MM.1S (cell line): Measurements from ENCODE around the gene ATP6V1F.

Experiments used
- EZH2 ChIP-seq: fragments of 300-600 bp; sonication (generic); optimal IDR thresholded peaks from 2 replicates; pipeline ENCODE3; 2017; ENCODE audit warnings: low read depth, mild to moderate bottlenecking, antibody characterized with exemption, low read length, mixed read lengths
- TF ChIP-seq, protein P1 (sequence below): fragments of 300-600 bp; sonication (generic); IDR thresholded peaks from 2 replicates; pipeline ENCODE4 v1.5.1; 2016; ENCODE audit warnings: antibody characterized with exemption, low read length, mixed read lengths

GRCh38 chr7:128889121-128889520 lies 26.5 kb downstream of the ATP6V1F start:
- TF ChIP-seq, protein P1, sequence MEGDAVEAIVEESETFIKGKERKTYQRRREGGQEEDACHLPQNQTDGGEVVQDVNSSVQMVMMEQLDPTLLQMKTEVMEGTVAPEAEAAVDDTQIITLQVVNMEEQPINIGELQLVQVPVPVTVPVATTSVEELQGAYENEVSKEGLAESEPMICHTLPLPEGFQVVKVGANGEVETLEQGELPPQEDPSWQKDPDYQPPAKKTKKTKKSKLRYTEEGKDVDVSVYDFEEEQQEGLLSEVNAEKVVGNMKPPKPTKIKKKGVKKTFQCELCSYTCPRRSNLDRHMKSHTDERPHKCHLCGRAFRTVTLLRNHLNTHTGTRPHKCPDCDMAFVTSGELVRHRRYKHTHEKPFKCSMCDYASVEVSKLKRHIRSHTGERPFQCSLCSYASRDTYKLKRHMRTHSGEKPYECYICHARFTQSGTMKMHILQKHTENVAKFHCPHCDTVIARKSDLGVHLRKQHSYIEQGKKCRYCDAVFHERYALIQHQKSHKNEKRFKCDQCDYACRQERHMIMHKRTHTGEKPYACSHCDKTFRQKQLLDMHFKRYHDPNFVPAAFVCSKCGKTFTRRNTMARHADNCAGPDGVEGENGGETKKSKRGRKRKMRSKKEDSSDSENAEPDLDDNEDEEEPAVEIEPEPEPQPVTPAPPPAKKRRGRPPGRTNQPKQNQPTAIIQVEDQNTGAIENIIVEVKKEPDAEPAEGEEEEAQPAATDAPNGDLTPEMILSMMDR: no peak
- no peak for TF ChIP-seq EZH2
